IMR-90 (cell line): ENCODE measurements around the gene PYGB. TPM values are rescaled to one million over a fixed set of nuclear protein-coding genes. Genes with fewer than 3 reads are reported as not detected.

Experiments
- CHD1 ChIP-seq: IDR thresholded peaks from 2 replicates; pipeline ENCODE4 v1.6.1; 2012; ENCODE audit warnings: low read depth, low read length, improper control_type of control experiment
- FOS ChIP-seq: fragments of 150-350 bp; IDR thresholded peaks from 2 replicates; pipeline ENCODE4 v1.6.1; 2016; ENCODE audit warnings: low read depth, low read length
- MAFK ChIP-seq: IDR thresholded peaks from 2 replicates; pipeline ENCODE4 v1.6.1; 2012; ENCODE audit warnings: low read depth, low read length, improper control_type of control experiment
- MXI1 ChIP-seq: IDR thresholded peaks from 2 replicates; pipeline ENCODE4 v1.6.1; 2012; ENCODE audit warnings: low read depth, mild to moderate bottlenecking, low read length, moderate library complexity, borderline replicate concordance
- NFE2L2 ChIP-seq: fragments of 150-350 bp; IDR thresholded peaks from 2 replicates; pipeline ENCODE4 v1.6.1; 2016; ENCODE audit warnings: low read depth, mild to moderate bottlenecking, low read length
- RAD21 ChIP-seq: IDR thresholded peaks from 2 replicates; pipeline ENCODE4 v1.6.1; 2012; ENCODE audit warnings: low read length, improper control_type of control experiment
- RFX5 ChIP-seq: IDR thresholded peaks from 2 replicates; pipeline ENCODE4 v1.8.0; 2012; ENCODE audit warnings: low read depth, mild to moderate bottlenecking, low read length, moderate library complexity
- USF2 ChIP-seq: fragments of 150-350 bp; IDR thresholded peaks from 2 replicates; pipeline ENCODE4 v1.6.1; 2017; ENCODE audit warnings: mild to moderate bottlenecking, antibody characterized with exemption, low read length, low read depth
- polyA plus RNA-seq, 3 experiments: library from polyadenylated mRNA; depleted of rRNA; stranded (reverse); fragments of >200 nt; gene quantifications; 2 replicates each; pipeline ENCODE4 v1.2.3, GENCODE V29; 2012; ENCODE audit warnings: low replicate concordance in 1 of 3
- total RNA-seq: library from RNA; depleted of rRNA; stranded (reverse); fragments of >200 nt; gene quantifications from 2 replicates; pipeline ENCODE4 v1.2.3, GENCODE V29; 2012

The PYGB gene
- total and polyA plus RNA-seq, 2 of the 4 experiments (the other 2 are of a cell fraction): 72.4 to 83.1 TPM

- TF ChIP-seq USF2 (no peak), RAD21 (no peak), MAFK (no peak), FOS (no peak), CHD1 (no peak), RFX5 (no peak), MXI1 (no peak), NFE2L2 (no peak)
Measured at GRCh38 chr20:25223765-25224720, 23.8 kb upstream of the PYGB start (continued).
